GM12878 (cell line): ENCODE data around the gene WNK1. TPM values are rescaled to one million over a fixed set of nuclear protein-coding genes. Genes with fewer than 3 reads are reported as not detected.

Source experiments
- ATAC-seq: fragments of 200-7000 bp; cut with Tn5 transposase; 3 replicates; pipeline ENCODE4 v1.9.1; 2020; ENCODE audit warnings: mild to moderate bottlenecking, moderate library complexity
- Bru-seq: library from RNA; stranded (reverse); fragments of 400-500 nt; gene quantifications from one replicate; lab custom pipeline; 2021; lab: Mats Ljungman, UMichigan
- BruChase-seq, 2 experiments: library from RNA; stranded (reverse); fragments of 400-500 nt; gene quantifications; one replicate each; lab custom pipeline; 2021; lab: Mats Ljungman, UMichigan
- BruUV-seq: library from RNA; stranded (reverse); fragments of 400-500 nt; replicated peaks from 2 replicates; lab custom pipeline; 2021; lab: Mats Ljungman, UMichigan
- CTCF ChIA-PET: fragments of 300-600 bp; sonication (Branson Sonifier 250); formaldehyde crosslinking; extraction: SDS; loops from one replicate; lab custom pipeline; 2021; ENCODE audit warnings: inconsistent platforms; lab: Yijun Ruan, JAX
- POLR2A ChIA-PET: fragments of 350-600 bp; formaldehyde crosslinking; extraction: SDS; loops from one replicate; lab custom pipeline; 2021; ENCODE audit warnings: inconsistent platforms; lab: Charles Lee
- RAD21 ChIA-PET: fragments of 300-600 bp; sonication (Branson Sonifier 250); formaldehyde crosslinking; loops from one replicate; lab custom pipeline; 2023; ENCODE audit warnings: antibody characterized with exemption; ENCODE audit not compliant: unreplicated experiment; lab: Charles Lee
- SMC1A ChIA-PET: fragments of 300-600 bp; sonication (Branson Sonifier 250); formaldehyde crosslinking; loops from one replicate; lab custom pipeline; 2023; ENCODE audit not compliant: unreplicated experiment, uncharacterized antibody; lab: Charles Lee
- DNase-seq: peaks from one replicate; pipeline ENCODE4 v3.0.0-alpha.2; 2011; ENCODE audit warnings: low read depth, low spot score
- FAIRE-seq: peaks from 3 replicates; lab custom pipeline; 2011; peaks lifted over from hg19 to GRCh38; lab: Jason Lieb, UNC
- H2AFZ ChIP-seq: 2 replicates; pipeline ENCODE4 v1.6.0; 2011; ENCODE audit warnings: low read depth, low read length, control low read depth; ENCODE audit not compliant: control insufficient read depth
- H3K27ac ChIP-seq: 2 replicates; pipeline ENCODE4 v1.5.1; 2011; ENCODE audit warnings: control low read depth; ENCODE audit not compliant: control insufficient read depth, insufficient read depth
- H3K27me3 ChIP-seq, 2 experiments: replicated peaks in 1 of 2; 2 replicates each; pipeline versions ENCODE4 v1.6.0 to v1.6.1; 2011; ENCODE audit warnings: low read length in 1 of 2; ENCODE audit not compliant: control insufficient read depth in 2 of 2, insufficient read depth in 2 of 2
- H3K36me3 ChIP-seq, 2 experiments: 2 replicates each; pipeline ENCODE4 v1.5.1; 2011; ENCODE audit warnings: low read length in 1 of 2; ENCODE audit not compliant: control insufficient read depth in 2 of 2, insufficient read depth in 2 of 2
- H3K4me1 ChIP-seq: 2 replicates; pipeline ENCODE4 v1.6.1; 2011; ENCODE audit warnings: mild to moderate bottlenecking, low read length, moderate library complexity, mixed read lengths; ENCODE audit not compliant: control insufficient read depth, insufficient read depth
- H3K4me2 ChIP-seq: 2 replicates; pipeline ENCODE4 v1.6.0; 2011; ENCODE audit warnings: control low read depth; ENCODE audit not compliant: control insufficient read depth, insufficient read depth
- H3K4me3 ChIP-seq: fragments of 200-600 bp; sonication (generic); 2 replicates; pipeline ENCODE4 v1.5.1; 2016
- H3K79me2 ChIP-seq: 2 replicates; pipeline ENCODE4 v1.6.0; 2011; ENCODE audit warnings: low read length; ENCODE audit not compliant: control insufficient read depth, insufficient read depth
- H3K9ac ChIP-seq: 2 replicates; pipeline ENCODE4 v1.8.0; 2011; ENCODE audit warnings: low read length, control low read depth, mixed read lengths; ENCODE audit not compliant: control insufficient read depth, insufficient read depth
- H3K9me3 ChIP-seq: replicated peaks from 3 replicates; pipeline ENCODE4 v1.5.1; 2011; ENCODE audit warnings: mild to moderate bottlenecking, low read length; ENCODE audit not compliant: control insufficient read depth, insufficient read depth
- H4K20me1 ChIP-seq: 2 replicates; pipeline ENCODE4 v1.6.0; 2011; ENCODE audit not compliant: control insufficient read depth, insufficient read depth
- BACH1 ChIP-seq: fragments of 450-650 bp; IDR thresholded peaks from 2 replicates; pipeline ENCODE4 v1.6.1; 2017; ENCODE audit warnings: mild to moderate bottlenecking, borderline replicate concordance
- CUX1 ChIP-seq: IDR thresholded peaks from 2 replicates; pipeline ENCODE4 v1.6.1; 2012; ENCODE audit warnings: improper control_type of control experiment, low read depth, low read length; ENCODE audit not compliant: insufficient replicate concordance
- E2F8 ChIP-seq: fragments of 450-650 bp; IDR thresholded peaks from 2 replicates; pipeline ENCODE4 v1.6.1; 2018; ENCODE audit warnings: mild to moderate bottlenecking, low read depth, moderate library complexity; ENCODE audit not compliant: partially characterized antibody
- MEF2B ChIP-seq: fragments of 450-650 bp; IDR thresholded peaks from 2 replicates; pipeline ENCODE4 v1.6.1; 2018; ENCODE audit warnings: mild to moderate bottlenecking, moderate library complexity; ENCODE audit not compliant: partially characterized antibody, poor library complexity, severe bottlenecking
- SREBF1 ChIP-seq: IDR thresholded peaks from 2 replicates; pipeline ENCODE4 v1.6.1; 2012; ENCODE audit warnings: mild to moderate bottlenecking, low read length
- WGBS: methylation state at CpG from one replicate; pipeline ENCODE4 v1.1.6; 2016; ENCODE audit warnings: low lambda C conversion rate; ENCODE audit not compliant: insufficient replicate concordance, insufficient coverage; ENCODE audit errors: missing lambda C conversion rate; 5-methylcytosine and 5-hydroxymethylcytosine counted together
- in situ Hi-C: fragments of 300-500 bp; cut with MboI; formaldehyde crosslinking; loops from 9 replicates; pipeline ENCODE4 v1.14.3; 2018; ENCODE audit warnings: mixed read lengths
- intact Hi-C: fragments of 100-400 bp; cut with micrococcal nuclease; formaldehyde crosslinking; loops from one replicate; pipeline ENCODE4 v1.14.2; 2022; ENCODE audit not compliant: unreplicated experiment
- long read RNA-seq, 2 experiments: library from polyadenylated mRNA; unstranded; transcript quantifications; one replicate each; pipeline ENCODE4 v2.0.0, GENCODE V29; 2019 to 2020
- polyA minus RNA-seq, 3 experiments: library from RNA; depleted of rRNA, polyadenylated mRNA; stranded (reverse); fragments of >200 nt; gene quantifications; 2 replicates each; pipeline ENCODE4 v1.2.3, GENCODE V29; 2011
- polyA plus RNA-seq, 11 experiments: library from polyadenylated mRNA; depleted of rRNA in 4 of 11; unstranded in 6 of 11; stranded (reverse) in 5 of 11; fragments of >200 nt; fragmentation: Nextera tagmentation in 4 of 11; fragmentation: Illumina TruSeq in 1 of 11; extraction: Ambion mirVana in 4 of 11; extraction: Trizol in 1 of 11; gene quantifications; 1 replicate in 1 of 11; 2 replicates in 10 of 11; pipeline versions ENCODE4 v1.2.1 to v1.2.3, GENCODE V29; 2011 to 2016; ENCODE audit warnings: inconsistent platforms in 2 of 11, missing spikeins in 2 of 11, low read depth in 1 of 11
- total RNA-seq, 4 experiments: library from RNA; depleted of rRNA in 3 of 4; stranded (reverse); fragments of >200 nt in 3 of 4; fragmentation: Illumina TruSeq in 1 of 4; extraction: Trizol in 1 of 4; gene quantifications; 2 replicates each; pipeline versions ENCODE4 v1.2.1 to v1.2.3, GENCODE V29; 2013 to 2021

The WNK1 gene
- 576 and 584 TPM in 2 replicates for total RNA-seq (2013; cell fraction: nucleolus; rRNA removed)
- 62.5 and 68.7 TPM in 2 replicates for total RNA-seq (2014; rRNA removed)
- total RNA-seq (2014; rRNA removed; fragmentation: Illumina TruSeq; extraction: Trizol) = 82.2 and 95.0 TPM in 2 replicates
- 151 and 162 TPM in 2 replicates for total RNA-seq (2021)
- 43.7 TPM for polyA plus RNA-seq (2011; ENCODE audit: low read depth)
- polyA plus RNA-seq (2011; rRNA removed) = 69.4 and 112 TPM in 2 replicates
- 154 and 156 TPM in 2 replicates for polyA plus RNA-seq (2011; cell fraction: cytosol; rRNA removed)
- 129 and 167 TPM in 2 replicates for polyA plus RNA-seq (2011; cell fraction: nucleus; rRNA removed)
- polyA plus RNA-seq (2012) = 63.7 and 89.3 TPM in 2 replicates
- 142 and 143 TPM in 2 replicates for polyA plus RNA-seq (2014; fragmentation: Illumina TruSeq; extraction: Trizol)
- 10 to 100 TPM in 1 of 2 experiments, 1 to 10 TPM in 1; 9.6 to 23.8 TPM for polyA plus RNA-seq (2014; fragmentation: Nextera tagmentation; extraction: Ambion mirVana)
- polyA plus RNA-seq (2014; rRNA removed) = 92.4 and 96.0 TPM in 2 replicates
- polyA plus RNA-seq (2016; fragmentation: Nextera tagmentation; extraction: Ambion mirVana) = 10 to 100 TPM; 56.4 to 90.9 TPM
- polyA minus RNA-seq (2011; rRNA and poly(A)+ RNA removed) = 462 and 496 TPM in 2 replicates
- 260 and 293 TPM in 2 replicates for polyA minus RNA-seq (2011; cell fraction: cytosol; rRNA and poly(A)+ RNA removed)
- polyA minus RNA-seq (2011; cell fraction: nucleus; rRNA and poly(A)+ RNA removed) = 313 and 456 TPM in 2 replicates
- percentile 95 among the genes with signal in this experiment for Bru-seq, nascent RNA
- BruChase-seq, experiment 1, labeled RNA remaining after a 6-hour chase = percentile 97 among the genes with signal in this experiment
- BruChase-seq, experiment 2, labeled RNA remaining after a 2-hour chase = percentile 95 among the genes with signal in this experiment
- long read RNA-seq, experiment 1, partial matches to known transcripts = 1 of 10 reads
- long read RNA-seq, experiment 1, other reads (novel, unspliced or antisense) = 9 of 10 reads
- long read RNA-seq, experiment 2, partial matches to known transcripts = 9 of 88 reads
- long read RNA-seq, experiment 2, other reads (novel, unspliced or antisense) = 79 of 88 reads

GRCh38 chr12:751999-752694 lies at the start of gene WNK1:
Gene WNK1 (plus strand): TSS chr12:752579. CDS start chr12:753566, 987 bp downstream.
- WGBS = under 1% methylated on average over 38 of the region's 41 CpGs
- H3K9me3 ChIP-seq = no peaks in the 10 kb centered on the region
- ATAC-seq = peak; percentile 69
- CTCF ChIA-PET = interaction anchor here (0.8 to 6.5 kb wide), 22 partner anchors 9 to 176 kb away, joined by 3 to 123 read pairs (median 6); no protein-coding TSS in a partner anchor
- FAIRE-seq = peak; percentile 94
- no peaks in the 10 kb centered on the region; a peak in 1 of 4 replicates for H3K36me3 ChIP-seq
- H2AFZ ChIP-seq = peak within 1 kb of the TSS; percentile 81
- no peaks in the 10 kb centered on the region for H3K27me3 ChIP-seq
- H3K4me2 ChIP-seq = peak within 1 kb of the TSS; percentile 93
- intact Hi-C loops (loop anchor here (1.0 to 2.0 kb wide), 5 partner anchors 31 to 176 kb away; no protein-coding TSS in a partner anchor), in situ Hi-C loops (loop anchor here (5.0 kb wide), 2 partner anchors 80 to 175 kb away; no protein-coding TSS in a partner anchor)
- SMC1A ChIA-PET = interaction anchor here (0.7 to 6.6 kb wide), 24 partner anchors 8 to 180 kb away, joined by 3 to 194 read pairs (median 18); no protein-coding TSS in a partner anchor
- H3K4me1 ChIP-seq = no peaks in the 10 kb centered on the region; the same call in 1 of the 2 replicates
- peak within 1 kb of the TSS; percentile 85 for H3K27ac ChIP-seq
- peak; percentile 93 for DNase-seq
- H3K9ac ChIP-seq = peak within 1 kb of the TSS; percentile 79
- no TSS peak for BruUV-seq
- peaks cover 7% of the 10 kb centered on the region for H4K20me1 ChIP-seq
- H3K4me3 ChIP-seq = peak within 1 kb of the TSS; percentile 94
- RAD21 ChIA-PET = interaction anchor here (0.7 to 9.6 kb wide), 29 partner anchors 8 to 197 kb away, joined by 3 to 396 read pairs (median 12); partner anchors contain the start of genes NINJ2 and RAD52
- peaks cover 64% of the 10 kb centered on the region for H3K79me2 ChIP-seq
- POLR2A ChIA-PET = interaction anchor here (0.5 to 6.7 kb wide), 16 partner anchors 8 to 178 kb away, joined by 3 to 118 read pairs (median 14); no protein-coding TSS in a partner anchor
- TF ChIP-seq SREBF1 (peak; percentile 66; the same call in 1 of the 2 replicates), CUX1 (peak; percentile 27), BACH1 (no peak), MEF2B (no peak), E2F8 (no peak)
